Colonic mucosa (tissue), 4 donors: ENCODE results near the gene ZFAND6. TPM values are rescaled to one million over a fixed set of nuclear protein-coding genes. Genes with fewer than 3 reads are reported as not detected.

ENCODE experiments used
- DNase-seq: peaks from one replicate; pipeline ENCODE4 v3.0.0-alpha.2; 2020
- H3K27ac ChIP-seq: fragments of 200-600 bp; one replicate; pipeline ENCODE4 v1.8.0; 2021
- H3K27me3 ChIP-seq: fragments of 200-600 bp; one replicate; pipeline ENCODE4 v1.8.0; 2021
- H3K36me3 ChIP-seq: fragments of 200-600 bp; one replicate; pipeline ENCODE4 v1.8.0; 2021
- H3K4me1 ChIP-seq: fragments of 200-600 bp; one replicate; pipeline ENCODE4 v1.8.0; 2021; ENCODE audit warnings: mild to moderate bottlenecking
- H3K4me3 ChIP-seq: fragments of 200-600 bp; one replicate; pipeline ENCODE4 v1.8.0; 2021
- H3K9ac ChIP-seq, 2 donors: one replicate each; pipeline ENCODE4 v1.7.0; 2013; ENCODE audit warnings: control low read depth in 2 of 2, low read depth in 2 of 2, low read length in 2 of 2
- H3K9me3 ChIP-seq: fragments of 200-600 bp; one replicate; pipeline ENCODE4 v1.8.0; 2021
- CTCF ChIP-seq: fragments of 200-600 bp; IDR thresholded peaks from one replicate; pipeline ENCODE4 v1.8.0; 2022; ENCODE audit warnings: antibody characterized with exemption, mild to moderate bottlenecking
- intact Hi-C: fragments of 100-400 bp; cut with DNase I; formaldehyde crosslinking; loops from one replicate; pipeline ENCODE4 v1.14.1; 2022
- total RNA-seq, 2 donors: library from RNA; stranded (reverse); fragmentation: NEBNext Ultra II Directional in 1 of 2; extraction: Animal tissue kit (Norgen Biotek cat#: 25700) in 1 of 2; gene quantifications; one replicate each; pipeline ENCODE4 v1.2.1, GENCODE V29; 2021
- donor health status: healthy.
- donor health status: DM: no; HTN: no; CAD: no.
- donor health status: DM: no; HTN: no; CAD: no.

The ZFAND6 gene
- total RNA-seq, 2 donors from 2014 or later, result 56.0 to 82.4 TPM

GRCh38 chr15:80171787-80172186, 112.3 kb downstream of the ZFAND6 start:
- intact Hi-C loops, result loop anchor here (5.0 to 10.0 kb wide), 3 partner anchors 114 to 787 kb away; partner anchors contain the start of genes MTHFS and ZFAND6
- Histone ChIP-seq H3K4me3 (no peak overlapping the region), H3K9ac (no peak overlapping the region), H3K27me3 (no peaks in the 10 kb centered on the region), H3K4me1 (no peaks in the 10 kb centered on the region), H3K27ac (no peak overlapping the region), H3K36me3 (no peaks in the 10 kb centered on the region), H3K9me3 (no peaks in the 10 kb centered on the region)
- DNase-seq, result no peak
- TF ChIP-seq CTCF, result no peak

- no peaks in the 10 kb centered on the region for H3K36me3 ChIP-seq
- intact Hi-C loops, result loop anchor here (5.0 to 10.0 kb wide), 3 partner anchors 115 to 788 kb away; partner anchors contain the start of genes MTHFS and ZFAND6
These were observed 112.9 kb downstream of the ZFAND6 start for GRCh38 chr15:80172401-80172800.

GRCh38 chr15:80173022-80173759, 113.7 kb downstream of the ZFAND6 start:
- peak; percentile 67 for TF ChIP-seq CTCF
- Histone ChIP-seq H3K27me3 (no peaks in the 10 kb centered on the region), H3K9ac (no peak overlapping the region), H3K9me3 (no peaks in the 10 kb centered on the region), H3K36me3 (no peaks in the 10 kb centered on the region), H3K4me3 (no peak overlapping the region), H3K27ac (no peak overlapping the region), H3K4me1 (no peaks in the 10 kb centered on the region)
- DNase-seq, result peak; percentile 72
- intact Hi-C loops, result loop anchor here (5.0 to 10.0 kb wide), 3 partner anchors 116 to 788 kb away; partner anchors contain the start of genes MTHFS and ZFAND6

More at GRCh38 chr15:80172401-80172800, 112.9 kb downstream of the ZFAND6 start:
- no peak for DNase-seq
- H3K9me3 ChIP-seq, result no peaks in the 10 kb centered on the region
- no peaks in the 10 kb centered on the region for H3K4me1 ChIP-seq
- no peaks in the 10 kb centered on the region for H3K27me3 ChIP-seq
- no peak overlapping the region for H3K4me3 ChIP-seq
- H3K9ac ChIP-seq, result no peak overlapping the region
- H3K27ac ChIP-seq, result no peak overlapping the region
- TF ChIP-seq CTCF, result no peak

GRCh38 chr15:80174017-80174746, 114.7 kb downstream of the ZFAND6 start:
- H3K4me1 ChIP-seq, result no peaks in the 10 kb centered on the region
- no peaks in the 10 kb centered on the region for H3K27me3 ChIP-seq
- no peaks in the 10 kb centered on the region for H3K36me3 ChIP-seq
- no peak overlapping the region for H3K27ac ChIP-seq
- H3K9me3 ChIP-seq, result no peaks in the 10 kb centered on the region
- no peak overlapping the region for H3K4me3 ChIP-seq
- TF ChIP-seq CTCF, result no peak
- DNase-seq, result no peak
- H3K9ac ChIP-seq, result no peak overlapping the region
- intact Hi-C loops, result loop anchor here (5.0 to 10.0 kb wide), 3 partner anchors 117 to 789 kb away; partner anchors contain the start of genes MTHFS and ZFAND6

GRCh38 chr15:80175436-80175835, 116.0 kb downstream of the ZFAND6 start:
- no peaks in the 10 kb centered on the region for H3K36me3 ChIP-seq
- intact Hi-C loops, result loop anchor here (10.0 kb wide), 2 partner anchors 281 to 791 kb away; partner anchors contain the start of gene MTHFS

More at GRCh38 chr15:80175436-80175835, 116.0 kb downstream of the ZFAND6 start:
- no peak overlapping the region for H3K27ac ChIP-seq
- no peak for TF ChIP-seq CTCF
- DNase-seq, result no peak
- H3K9me3 ChIP-seq, result no peaks in the 10 kb centered on the region
- no peaks in the 10 kb centered on the region for H3K4me1 ChIP-seq
- no peaks in the 10 kb centered on the region for H3K27me3 ChIP-seq
- H3K9ac ChIP-seq, result no peak overlapping the region
- no peak overlapping the region for H3K4me3 ChIP-seq
